OCI-LY1 (cell line): ENCODE results near the gene ITPK1.

Experiments used
- CTCF ChIP-seq: fragments of 200-600 bp; sonication (generic), shearing (Covaris generic); IDR thresholded peaks from 2 replicates; pipeline ENCODE4 v1.5.1; 2017; ENCODE audit warnings: mild to moderate bottlenecking, antibody characterized with exemption, low read length, moderate library complexity, mixed read lengths
- EZH2 ChIP-seq: fragments of 200-600 bp; sonication (generic), shearing (Covaris generic); IDR thresholded peaks from 2 replicates; pipeline ENCODE4 v1.8.0; 2017; ENCODE audit warnings: borderline replicate concordance, mixed run types, mild to moderate bottlenecking, antibody characterized with exemption, low read length, moderate library complexity, mixed read lengths

- TF ChIP-seq CTCF (no peak), EZH2 (no peak)
Observed at GRCh38 chr14:93113678-93114067, 2.1 kb downstream of the ITPK1 start.
